Cardiac muscle cell (in vitro differentiated cells and primary cell): Measurements from ENCODE around the gene CENPF. TPM values are rescaled to one million over a fixed set of nuclear protein-coding genes. Genes with fewer than 3 reads are reported as not detected.

Source experiments
- DNase-seq, 2 donors: peaks; one replicate each; pipeline versions ENCODE4 v3.0.0 to v3.0.0-alpha.2; 2010 to 2017; ENCODE audit warnings: low read depth in 1 of 2, low spot score in 1 of 2
- H3K27ac ChIP-seq: fragments of 200-600 bp; sonication (generic); 2 replicates; pipeline ENCODE4 v1.5.1; 2016
- H3K27me3 ChIP-seq: fragments of 200-600 bp; sonication (generic); 2 replicates; pipeline ENCODE4 v1.6.0; 2016; ENCODE audit warnings: control low read depth
- H3K36me3 ChIP-seq: fragments of 200-600 bp; sonication (generic); 2 replicates; pipeline ENCODE4 v1.5.1; 2016; ENCODE audit warnings: control low read depth
- H3K4me1 ChIP-seq: fragments of 200-600 bp; sonication (generic); 2 replicates; pipeline ENCODE4 v1.8.1; 2017; ENCODE audit warnings: low read depth, mild to moderate bottlenecking, mixed run types
- H3K4me3 ChIP-seq: fragments of 200-600 bp; sonication (generic); 2 replicates; pipeline ENCODE4 v1.5.1; 2016; ENCODE audit warnings: mild to moderate bottlenecking
- H3K9me3 ChIP-seq: fragments of 200-600 bp; sonication (generic); 2 replicates; pipeline ENCODE4 v1.5.1; 2017; ENCODE audit warnings: low read depth, mild to moderate bottlenecking, control low read depth
- polyA plus RNA-seq: library from polyadenylated mRNA; unstranded; fragments of >200 nt; fragmentation: Nextera tagmentation; extraction: Ambion mirVana; gene quantifications from 2 replicates; pipeline ENCODE4 v1.2.1, GENCODE V29; 2016
- total RNA-seq: library from RNA; depleted of rRNA; stranded (reverse); fragments of >200 nt; gene quantifications from 2 replicates; pipeline ENCODE4 v1.2.3, GENCODE V29; 2016
- TF ChIP-seq, protein P1 (sequence below): IDR thresholded peaks from 2 replicates; pipeline ENCODE4 v1.5.1; 2012; ENCODE audit warnings: low read depth, mild to moderate bottlenecking, low read length

Gene CENPF
- total and polyA plus RNA-seq, 2 experiments from 2014 or later, result 9.7 to 79.7 TPM

DNA sequence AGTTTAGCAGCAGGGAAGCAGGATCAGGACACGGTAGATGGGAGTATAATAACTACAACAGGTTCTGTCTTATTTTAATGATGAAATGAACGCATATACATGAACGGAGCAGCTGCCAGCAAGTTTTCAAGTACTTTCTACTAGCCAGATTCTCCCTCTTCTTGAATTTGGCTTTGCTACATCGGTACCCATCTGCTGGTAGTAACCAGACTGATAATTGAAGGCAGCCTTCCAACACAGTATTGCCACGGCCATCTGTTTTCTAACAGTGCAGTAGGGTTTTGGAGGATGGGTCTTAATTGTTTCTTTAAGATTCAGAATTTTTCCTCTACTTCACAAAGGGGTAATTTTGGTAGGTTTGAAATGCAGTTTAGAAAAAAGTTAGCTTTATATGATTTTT, 33.4 kb downstream of the CENPF start:
- no peak for DNase-seq
- Histone ChIP-seq H3K4me3 (no peak overlapping the region), H3K9me3 (no peaks in the 10 kb centered on the region), H3K27me3 (no peaks in the 10 kb centered on the region), H3K4me1 (peaks cover 5% of the 10 kb centered on the region), H3K36me3 (peaks cover 6% of the 10 kb centered on the region), H3K27ac (no peak overlapping the region)
- TF ChIP-seq, protein P1, sequence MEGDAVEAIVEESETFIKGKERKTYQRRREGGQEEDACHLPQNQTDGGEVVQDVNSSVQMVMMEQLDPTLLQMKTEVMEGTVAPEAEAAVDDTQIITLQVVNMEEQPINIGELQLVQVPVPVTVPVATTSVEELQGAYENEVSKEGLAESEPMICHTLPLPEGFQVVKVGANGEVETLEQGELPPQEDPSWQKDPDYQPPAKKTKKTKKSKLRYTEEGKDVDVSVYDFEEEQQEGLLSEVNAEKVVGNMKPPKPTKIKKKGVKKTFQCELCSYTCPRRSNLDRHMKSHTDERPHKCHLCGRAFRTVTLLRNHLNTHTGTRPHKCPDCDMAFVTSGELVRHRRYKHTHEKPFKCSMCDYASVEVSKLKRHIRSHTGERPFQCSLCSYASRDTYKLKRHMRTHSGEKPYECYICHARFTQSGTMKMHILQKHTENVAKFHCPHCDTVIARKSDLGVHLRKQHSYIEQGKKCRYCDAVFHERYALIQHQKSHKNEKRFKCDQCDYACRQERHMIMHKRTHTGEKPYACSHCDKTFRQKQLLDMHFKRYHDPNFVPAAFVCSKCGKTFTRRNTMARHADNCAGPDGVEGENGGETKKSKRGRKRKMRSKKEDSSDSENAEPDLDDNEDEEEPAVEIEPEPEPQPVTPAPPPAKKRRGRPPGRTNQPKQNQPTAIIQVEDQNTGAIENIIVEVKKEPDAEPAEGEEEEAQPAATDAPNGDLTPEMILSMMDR, result no peak

DNA sequence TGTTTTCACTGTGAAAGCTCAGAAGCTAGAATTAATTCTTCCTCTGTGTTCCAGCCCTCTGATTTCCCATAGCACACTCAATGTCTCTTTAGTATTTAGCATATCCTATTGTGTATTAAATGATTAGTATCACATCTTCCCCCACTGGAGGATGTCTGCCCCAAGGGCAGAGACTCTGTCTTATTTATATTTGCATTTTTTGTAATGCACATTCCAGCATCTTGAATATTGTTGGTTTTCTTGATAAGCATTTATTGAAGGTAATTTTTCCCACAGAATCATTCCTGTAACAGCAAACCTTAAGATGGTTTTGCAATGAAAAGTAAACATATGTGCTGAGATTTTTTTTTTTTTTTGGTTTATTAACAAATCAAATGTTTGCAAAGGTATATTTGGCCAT, 34.1 kb downstream of the CENPF start:
- TF ChIP-seq, protein P1, result no peak
- no peak overlapping the region for H3K27ac ChIP-seq
- DNase-seq, result no peak
- H3K4me3 ChIP-seq, result no peak overlapping the region
- H3K36me3 ChIP-seq, result peaks cover 6% of the 10 kb centered on the region
- no peaks in the 10 kb centered on the region for H3K27me3 ChIP-seq
- no peaks in the 10 kb centered on the region for H3K9me3 ChIP-seq
- peaks cover 5% of the 10 kb centered on the region for H3K4me1 ChIP-seq

DNA sequence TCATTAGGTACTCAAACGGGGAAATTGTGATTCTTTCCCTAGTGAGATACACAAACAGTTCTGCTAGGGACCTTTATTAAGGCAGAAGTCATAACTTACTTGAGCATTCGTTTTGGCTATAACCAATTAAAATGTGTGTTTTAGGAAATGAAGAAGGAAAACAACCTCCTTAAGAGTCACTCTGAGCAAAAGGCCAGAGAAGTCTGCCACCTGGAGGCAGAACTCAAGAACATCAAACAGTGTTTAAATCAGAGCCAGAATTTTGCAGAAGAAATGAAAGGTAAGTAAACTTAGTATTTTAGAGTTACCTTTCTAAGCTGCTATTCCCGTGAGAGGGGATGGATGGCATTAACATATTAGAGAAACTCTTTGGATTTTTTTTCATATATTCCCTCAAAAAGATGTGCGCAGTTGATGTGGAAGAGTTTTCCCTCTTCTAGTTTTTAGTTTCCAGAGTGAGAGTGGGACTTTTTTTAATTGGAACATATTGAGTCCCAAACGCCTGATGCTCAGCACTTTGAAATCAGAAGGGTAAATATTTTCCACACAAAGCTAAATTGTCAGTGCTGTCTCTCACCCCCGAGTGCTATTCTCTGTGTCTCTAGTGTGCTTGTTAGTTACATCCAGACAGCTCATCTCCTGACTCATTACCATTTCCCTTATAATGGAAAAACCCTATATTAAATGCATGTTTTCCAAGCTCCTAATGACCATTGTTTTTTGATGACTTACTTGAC, 34.9 kb downstream of the CENPF start:
- no peaks in the 10 kb centered on the region for H3K9me3 ChIP-seq
- no peaks in the 10 kb centered on the region for H3K27me3 ChIP-seq
- H3K4me3 ChIP-seq, result no peak overlapping the region
- peak; percentile 40 to 77 for DNase-seq
- no peak overlapping the region for H3K27ac ChIP-seq
- TF ChIP-seq, protein P1, result peak; percentile 84
- peaks cover 5% of the 10 kb centered on the region for H3K4me1 ChIP-seq
- no peaks in the 10 kb centered on the region for H3K36me3 ChIP-seq

DNA sequence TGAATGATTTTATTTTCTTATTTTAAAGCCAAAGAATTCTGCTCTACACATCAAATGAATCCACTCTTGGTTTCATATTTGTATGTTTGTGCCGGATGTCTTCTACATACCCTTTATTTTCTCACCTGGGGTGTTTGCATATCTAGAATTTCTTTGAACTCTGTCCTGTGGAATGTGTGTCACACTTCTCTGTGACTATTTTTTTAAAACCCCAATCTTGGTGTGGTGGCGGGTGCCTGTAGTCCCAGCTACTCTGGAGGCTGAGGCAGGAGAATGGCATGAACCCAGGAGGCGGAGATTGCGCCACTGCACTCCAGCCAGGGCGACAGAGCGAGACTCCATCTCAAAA, 35.4 kb downstream of the CENPF start:
- DNase-seq, result no peak
- H3K36me3 ChIP-seq, result no peaks in the 10 kb centered on the region

DNA sequence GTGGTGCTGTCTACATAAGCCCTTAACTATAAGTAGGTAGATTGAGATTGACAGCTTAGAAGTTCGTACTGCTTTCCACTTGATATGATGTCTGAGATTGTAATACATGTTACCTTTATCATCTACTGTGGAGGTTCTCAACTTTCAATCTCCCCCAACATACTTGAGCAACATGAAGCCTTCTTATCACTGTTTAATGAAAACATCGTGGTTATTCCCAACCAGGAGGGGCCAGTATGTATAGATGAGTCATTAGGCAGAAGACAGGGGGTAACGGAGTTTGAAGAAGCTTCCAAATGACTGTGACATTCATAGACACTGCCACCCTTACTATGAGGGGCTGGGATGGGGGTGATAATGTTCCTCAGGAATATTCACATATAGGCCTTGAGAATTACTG, 36.0 kb downstream of the CENPF start:
- no peak overlapping the region for H3K4me3 ChIP-seq
- H3K9me3 ChIP-seq, result no peaks in the 10 kb centered on the region
- no peak overlapping the region for H3K27ac ChIP-seq
- TF ChIP-seq, protein P1, result no peak
- DNase-seq, result no peak
- H3K36me3 ChIP-seq, result no peaks in the 10 kb centered on the region
- peaks cover 5% of the 10 kb centered on the region for H3K4me1 ChIP-seq
- no peaks in the 10 kb centered on the region for H3K27me3 ChIP-seq

More for the DNA sequence above, 35.4 kb downstream of the CENPF start:
- Histone ChIP-seq H3K27me3 (no peaks in the 10 kb centered on the region), H3K4me1 (peaks cover 5% of the 10 kb centered on the region), H3K9me3 (no peaks in the 10 kb centered on the region), H3K27ac (no peak overlapping the region), H3K4me3 (no peak overlapping the region)
- TF ChIP-seq, protein P1, result no peak
